ENCODE results near the gene CD38. TPM values are rescaled to one million over a fixed set of nuclear protein-coding genes. Genes with fewer than 3 reads are reported as not detected.

The CD38 gene
- total RNA-seq, 1 experiment from 2014 or later, result 0.17 TPM

- TF ChIP-seq ZNF532 (CRISPR knock-in tag; IDR thresholded peaks at IDR 0.05; ENCODE audit: borderline replicate concordance), result no peak
- TF ChIP-seq NFATC4 (CRISPR knock-in tag; IDR thresholded peaks at IDR 0.05), result no peak
- TF ChIP-seq HMGXB4 (CRISPR knock-in tag; IDR thresholded peaks at IDR 0.05), result no peak
- no peak for TF ChIP-seq MYBL2 (CRISPR knock-in tag; IDR thresholded peaks at IDR 0.05)
- no peak for TF ChIP-seq ZNF232 (CRISPR knock-in tag; IDR thresholded peaks at IDR 0.05)
- TF ChIP-seq, protein P1, sequence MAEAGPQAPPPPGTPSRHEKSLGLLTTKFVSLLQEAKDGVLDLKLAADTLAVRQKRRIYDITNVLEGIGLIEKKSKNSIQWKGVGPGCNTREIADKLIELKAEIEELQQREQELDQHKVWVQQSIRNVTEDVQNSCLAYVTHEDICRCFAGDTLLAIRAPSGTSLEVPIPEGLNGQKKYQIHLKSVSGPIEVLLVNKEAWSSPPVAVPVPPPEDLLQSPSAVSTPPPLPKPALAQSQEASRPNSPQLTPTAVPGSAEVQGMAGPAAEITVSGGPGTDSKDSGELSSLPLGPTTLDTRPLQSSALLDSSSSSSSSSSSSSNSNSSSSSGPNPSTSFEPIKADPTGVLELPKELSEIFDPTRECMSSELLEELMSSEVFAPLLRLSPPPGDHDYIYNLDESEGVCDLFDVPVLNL (CRISPR knock-in tag; IDR thresholded peaks at IDR 0.05; ENCODE audit: borderline replicate concordance, low read depth), result no peak
- TF ChIP-seq, protein P2, sequence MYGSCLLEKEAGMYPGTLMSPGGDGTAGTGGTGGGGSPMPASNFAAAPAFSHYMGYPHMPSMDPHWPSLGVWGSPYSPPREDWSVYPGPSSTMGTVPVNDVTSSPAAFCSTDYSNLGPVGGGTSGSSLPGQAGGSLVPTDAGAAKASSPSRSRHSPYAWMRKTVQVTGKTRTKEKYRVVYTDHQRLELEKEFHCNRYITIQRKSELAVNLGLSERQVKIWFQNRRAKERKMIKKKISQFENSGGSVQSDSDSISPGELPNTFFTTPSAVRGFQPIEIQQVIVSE (CRISPR knock-in tag; IDR thresholded peaks at IDR 0.05; ENCODE audit: borderline replicate concordance), result no peak
- no peak for TF ChIP-seq AR (CRISPR knock-in tag; IDR thresholded peaks at IDR 0.05)
- TF ChIP-seq SMAD4 (CRISPR knock-in tag; IDR thresholded peaks at IDR 0.05), result no peak
- no peak for TF ChIP-seq ZNF416 (CRISPR knock-in tag; IDR thresholded peaks at IDR 0.05)
Observed at GRCh38 chr4:15809466-15809865, 31.3 kb downstream of the CD38 start (continued).

DNA sequence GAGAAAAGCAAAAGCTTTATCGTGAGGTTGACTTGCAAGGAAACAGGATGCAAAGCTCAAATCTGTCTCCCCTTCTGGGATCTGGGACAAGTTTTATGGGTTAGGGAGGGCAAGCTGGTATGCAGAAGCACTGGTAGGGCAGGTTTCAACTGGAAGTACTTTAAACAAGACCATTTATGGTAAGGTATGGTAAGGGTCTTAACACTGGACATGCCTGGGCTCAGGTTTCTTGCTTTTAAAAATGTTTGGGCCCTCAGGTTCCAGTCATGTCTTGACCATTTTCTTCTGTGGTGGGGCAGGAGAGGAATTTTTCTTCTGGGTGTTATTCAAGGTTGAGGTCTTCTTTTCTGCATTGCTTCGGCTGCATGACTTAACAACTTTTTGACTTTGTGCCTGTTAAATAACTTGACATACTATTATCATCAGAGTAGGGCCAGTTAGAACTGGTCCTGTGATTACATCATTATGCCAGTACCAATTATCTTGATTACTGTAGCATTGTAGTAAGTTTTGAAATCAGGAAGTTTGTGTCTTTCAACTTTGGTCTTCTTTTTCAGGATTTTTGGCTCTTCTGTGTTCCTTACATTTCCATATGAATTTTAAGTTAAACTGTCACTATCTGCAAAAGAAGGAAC, 33.7 kb downstream of the CD38 start:
- Mint-ChIP-seq H3K9me3 (peaks cover 8% of the 10 kb centered on the region), H3K4me3 (no peak overlapping the region), H3K27ac (peak overlapping the region; percentile 46), H3K27me3 (ENCODE audit: low read depth) (no peaks in the 10 kb centered on the region), H3K36me3 (no peaks in the 10 kb centered on the region), H3K4me1 (peaks cover 10% of the 10 kb centered on the region)
- POLR2A ChIA-PET, result no interaction called here
- TF ChIP-seq, protein P3, sequence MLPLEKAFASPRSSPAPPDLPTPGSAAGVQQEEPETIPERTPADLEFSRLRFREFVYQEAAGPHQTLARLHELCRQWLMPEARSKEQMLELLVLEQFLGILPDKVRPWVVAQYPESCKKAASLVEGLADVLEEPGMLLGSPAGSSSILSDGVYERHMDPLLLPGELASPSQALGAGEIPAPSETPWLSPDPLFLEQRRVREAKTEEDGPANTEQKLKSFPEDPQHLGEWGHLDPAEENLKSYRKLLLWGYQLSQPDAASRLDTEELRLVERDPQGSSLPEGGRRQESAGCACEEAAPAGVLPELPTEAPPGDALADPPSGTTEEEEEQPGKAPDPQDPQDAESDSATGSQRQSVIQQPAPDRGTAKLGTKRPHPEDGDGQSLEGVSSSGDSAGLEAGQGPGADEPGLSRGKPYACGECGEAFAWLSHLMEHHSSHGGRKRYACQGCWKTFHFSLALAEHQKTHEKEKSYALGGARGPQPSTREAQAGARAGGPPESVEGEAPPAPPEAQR (CRISPR knock-in tag; IDR thresholded peaks at IDR 0.05), result no peak
- TF ChIP-seq, protein P4, sequence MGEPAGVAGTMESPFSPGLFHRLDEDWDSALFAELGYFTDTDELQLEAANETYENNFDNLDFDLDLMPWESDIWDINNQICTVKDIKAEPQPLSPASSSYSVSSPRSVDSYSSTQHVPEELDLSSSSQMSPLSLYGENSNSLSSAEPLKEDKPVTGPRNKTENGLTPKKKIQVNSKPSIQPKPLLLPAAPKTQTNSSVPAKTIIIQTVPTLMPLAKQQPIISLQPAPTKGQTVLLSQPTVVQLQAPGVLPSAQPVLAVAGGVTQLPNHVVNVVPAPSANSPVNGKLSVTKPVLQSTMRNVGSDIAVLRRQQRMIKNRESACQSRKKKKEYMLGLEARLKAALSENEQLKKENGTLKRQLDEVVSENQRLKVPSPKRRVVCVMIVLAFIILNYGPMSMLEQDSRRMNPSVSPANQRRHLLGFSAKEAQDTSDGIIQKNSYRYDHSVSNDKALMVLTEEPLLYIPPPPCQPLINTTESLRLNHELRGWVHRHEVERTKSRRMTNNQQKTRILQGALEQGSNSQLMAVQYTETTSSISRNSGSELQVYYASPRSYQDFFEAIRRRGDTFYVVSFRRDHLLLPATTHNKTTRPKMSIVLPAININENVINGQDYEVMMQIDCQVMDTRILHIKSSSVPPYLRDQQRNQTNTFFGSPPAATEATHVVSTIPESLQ (CRISPR knock-in tag; IDR thresholded peaks at IDR 0.05), result no peak
- TF ChIP-seq TCF7 (CRISPR knock-in tag; IDR thresholded peaks at IDR 0.05; ENCODE audit: low read depth), result no peak
- CTCF ChIA-PET, result interaction anchor here (7.2 to 9.5 kb wide), 2 partner anchors 71 to 144 kb away, joined by 128 to 180 read pairs; no protein-coding TSS in a partner anchor
- ATAC-seq (peak; percentile 97), DNase-seq (ENCODE audit: low spot score) (no peak)

All from WTC11 (cell line).